Tibial nerve (tissue), 3 donors: ENCODE measurements around the gene SLC24A3.

Source experiments
- CTCF ChIP-seq, 5 experiments: fragments of 200-600 bp in 3 of 5; fragments of 450-650 bp in 2 of 5; sonication (generic) in 3 of 5; IDR thresholded peaks; one replicate each; pipeline ENCODE4 v1.5.1; 2016 to 2019; ENCODE audit warnings: antibody characterized with exemption in 5 of 5, mild to moderate bottlenecking in 3 of 5, moderate library complexity in 2 of 5
- POLR2A ChIP-seq, 2 donors: fragments of 450-650 bp; IDR thresholded peaks; one replicate each; pipeline ENCODE4 v1.6.1; 2017; ENCODE audit warnings: antibody characterized with exemption in 2 of 2, mild to moderate bottlenecking in 2 of 2, moderate library complexity in 2 of 2

- TF ChIP-seq POLR2A (IDR thresholded peaks at IDR 0.05) (no peak), CTCF (IDR thresholded peaks at IDR 0.05) (no peak)
Measured at GRCh38 chr20:19692100-19692499, 479.7 kb downstream of the SLC24A3 start.
